Fibroblast of upper back skin (primary cell): Measurements from ENCODE around the gene RORB.

Experiments
- DNase-seq: peaks from one replicate; pipeline ENCODE4 v3.0.0-alpha.2; 2013

RORB gene

GRCh38 chr9:74721696-74722660 is 224.8 kb downstream of the RORB start:
- DNase-seq = no peak

- DNase-seq = no peak
These were observed 227.2 kb downstream of the RORB start for GRCh38 chr9:74724317-74724716.

GRCh38 chr9:74726581-74726980 is 229.4 kb downstream of the RORB start:
- no peak for DNase-seq

- no peak for DNase-seq
These were observed 231.0 kb downstream of the RORB start for GRCh38 chr9:74728176-74728575.

GRCh38 chr9:74729136-74729695 is 232.1 kb downstream of the RORB start:
- peak; percentile 14 for DNase-seq

- no peak for DNase-seq
These were observed 238.6 kb downstream of the RORB start for GRCh38 chr9:74735761-74736160.

- no peak for DNase-seq
These were observed 239.5 kb downstream of the RORB start for GRCh38 chr9:74736646-74737045.

GRCh38 chr9:74742191-74742790 is 245.2 kb downstream of the RORB start:
- no peak for DNase-seq
